Activated CD8-positive, alpha-beta memory T cell treated with anti-CD3 and anti-CD28 coated beads for 24 hours (primary cell): Measurements from ENCODE around the gene CNGA2.
"Not testable (repeated sequence)": the region's sequence is repeated elsewhere in the genome, so short reads cannot be mapped to it uniquely, and the experiment has no call there.

ENCODE experiments used
- DNase-seq: peaks from one replicate; pipeline ENCODE4 v3.0.0-alpha.2; 2020

Gene CNGA2

DNA sequence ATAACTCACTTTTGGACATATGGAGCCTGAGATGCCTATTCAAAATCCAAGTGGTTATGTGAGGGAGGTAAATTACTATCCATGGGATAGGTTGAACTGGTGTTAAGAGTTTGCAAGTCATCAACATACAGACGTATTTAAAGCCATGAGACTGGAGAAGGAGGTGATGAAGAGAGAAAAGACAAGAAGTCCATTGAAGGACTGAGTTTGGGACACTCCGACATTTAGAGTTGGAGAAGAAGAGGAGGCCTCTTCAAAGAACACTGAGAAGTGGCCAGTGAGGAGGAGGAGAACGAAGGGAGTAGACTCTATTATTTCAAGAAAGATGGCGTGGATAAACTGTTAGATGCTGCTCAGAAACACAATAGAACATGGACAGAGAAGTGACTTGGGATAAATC lies at the start of gene CNGA2:
CNGA2 (plus strand) TSS at position 301 of the 400 bp plus-strand sequence. CDS start 3,738 bp downstream, outside the sequence.
- no peak for DNase-seq

- DNase-seq = no peak
These were observed 46.9 kb upstream of the CNGA2 start for GRCh38 chrX:151687635-151688034.

- no peak for DNase-seq
These were observed 45.9 kb upstream of the CNGA2 start for GRCh38 chrX:151688695-151689094.

- no peak for DNase-seq
These were observed 41.7 kb upstream of the CNGA2 start for GRCh38 chrX:151692825-151693224.

GRCh38 chrX:151694121-151694520 lies 40.4 kb upstream of the CNGA2 start:
- no peak for DNase-seq

- DNase-seq = no peak
These were observed 39.6 kb upstream of the CNGA2 start, which contains the start of gene PRRG3 for GRCh38 chrX:151694661-151695582. PRRG3 (plus strand) TSS chrX:151695458; CDS start chrX:151698815, 3,357 bp downstream.

- DNase-seq = no peak
These were observed 38.8 kb upstream of the CNGA2 start for GRCh38 chrX:151695583-151696340.

- not testable (repeated sequence) for DNase-seq
These were observed 37.5 kb upstream of the CNGA2 start for GRCh38 chrX:151697082-151697481.

DNA sequence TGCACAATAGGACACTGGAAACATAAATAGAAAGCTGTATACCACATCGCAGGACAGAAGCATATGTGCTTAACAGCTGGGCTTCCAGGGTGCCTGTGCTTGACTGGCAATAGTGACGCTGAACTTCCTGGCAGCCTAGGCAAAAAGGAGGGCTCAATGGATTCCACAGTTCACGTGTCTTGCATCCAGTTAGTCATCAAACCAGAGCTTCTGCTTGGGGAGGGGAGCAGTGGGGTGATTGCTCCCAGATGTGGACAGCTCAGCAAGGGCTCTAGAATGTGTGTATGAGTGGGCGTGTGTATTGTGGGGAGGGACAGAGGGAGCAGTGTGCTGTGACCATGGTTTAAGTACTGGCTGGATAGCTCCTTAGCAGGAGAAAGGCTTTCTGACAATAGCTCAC lies 37.0 kb upstream of the CNGA2 start:
- no peak for DNase-seq

- DNase-seq = no peak
These were observed 36.1 kb upstream of the CNGA2 start for GRCh38 chrX:151698485-151698884.

DNA sequence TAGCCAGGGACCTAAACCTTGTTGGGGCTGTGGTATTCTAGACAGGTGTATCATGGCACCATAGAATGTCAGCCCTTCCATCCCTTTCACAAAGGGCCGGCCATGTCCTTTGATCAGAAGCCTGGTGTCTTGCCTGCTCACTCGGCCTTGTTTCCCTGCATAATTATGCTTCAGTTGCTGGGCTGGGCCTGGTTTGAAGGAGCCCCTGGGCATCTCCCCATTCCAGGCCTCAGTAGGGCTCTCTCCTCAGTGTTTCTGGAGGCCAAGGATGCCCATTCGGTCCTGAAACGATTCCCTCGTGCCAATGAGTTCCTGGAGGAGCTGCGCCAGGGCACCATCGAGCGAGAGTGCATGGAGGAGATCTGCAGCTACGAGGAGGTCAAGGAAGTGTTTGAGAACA lies 34.8 kb upstream of the CNGA2 start:
- DNase-seq = no peak

DNA sequence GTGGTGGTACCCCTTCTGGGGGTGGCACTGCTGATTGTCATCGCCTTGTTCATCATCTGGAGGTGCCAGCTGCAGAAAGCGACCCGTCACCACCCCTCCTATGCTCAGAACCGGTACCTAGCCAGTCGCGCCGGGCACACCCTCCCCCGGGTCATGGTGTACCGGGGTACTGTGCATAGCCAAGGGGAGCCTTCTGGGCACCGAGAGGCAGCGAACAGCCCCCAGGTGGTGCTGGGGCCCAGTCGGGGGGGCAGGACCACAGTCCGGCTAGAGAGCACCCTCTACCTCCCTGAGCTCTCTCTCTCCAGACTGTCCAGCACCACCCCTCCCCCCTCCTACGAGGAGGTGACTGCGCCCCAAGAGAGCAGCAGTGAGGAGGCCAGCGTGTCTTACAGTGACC lies 34.0 kb upstream of the CNGA2 start:
- DNase-seq = no peak

- no peak for DNase-seq
These were observed 33.5 kb upstream of the CNGA2 start for GRCh38 chrX:151701071-151701470.

GRCh38 chrX:151701531-151701930 lies 33.0 kb upstream of the CNGA2 start:
- DNase-seq = no peak

DNA sequence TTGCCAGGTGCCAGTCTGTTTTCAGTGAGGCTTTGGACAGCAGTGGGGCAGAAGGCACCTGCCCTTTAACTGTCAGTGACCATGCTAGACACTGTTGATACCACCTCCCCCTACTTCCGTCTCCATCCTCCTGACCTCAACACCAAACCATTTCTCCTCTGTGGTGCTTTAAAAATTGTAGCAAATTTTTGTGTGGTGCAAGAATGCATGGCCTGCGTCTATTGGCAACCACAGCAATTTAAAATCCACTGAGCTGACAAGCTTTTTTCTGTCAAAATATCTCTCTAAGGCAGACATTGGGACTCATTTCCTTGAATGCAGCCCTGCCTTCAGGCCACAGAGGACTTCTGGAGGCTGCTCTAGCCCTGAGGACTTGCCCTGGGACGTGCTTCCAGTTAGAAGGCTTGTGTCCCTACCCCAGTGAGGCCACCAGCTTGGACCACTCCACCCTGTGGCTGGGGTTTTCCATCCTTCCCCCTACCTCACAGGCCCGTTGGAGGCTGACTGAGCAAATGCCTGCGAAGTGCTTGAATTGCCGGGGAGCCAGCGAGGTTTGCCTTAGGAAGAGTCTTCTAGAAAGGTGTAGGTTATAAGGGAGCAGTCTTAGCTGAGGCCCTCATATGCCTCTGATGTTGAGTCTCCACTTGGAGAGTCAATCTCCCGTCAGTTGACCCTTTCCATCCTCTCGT lies 32.4 kb upstream of the CNGA2 start:
- no peak for DNase-seq

GRCh38 chrX:151702741-151703340 lies 31.7 kb upstream of the CNGA2 start:
- DNase-seq = no peak

- DNase-seq = no peak
These were observed 31.1 kb upstream of the CNGA2 start for GRCh38 chrX:151703487-151703886.

DNA sequence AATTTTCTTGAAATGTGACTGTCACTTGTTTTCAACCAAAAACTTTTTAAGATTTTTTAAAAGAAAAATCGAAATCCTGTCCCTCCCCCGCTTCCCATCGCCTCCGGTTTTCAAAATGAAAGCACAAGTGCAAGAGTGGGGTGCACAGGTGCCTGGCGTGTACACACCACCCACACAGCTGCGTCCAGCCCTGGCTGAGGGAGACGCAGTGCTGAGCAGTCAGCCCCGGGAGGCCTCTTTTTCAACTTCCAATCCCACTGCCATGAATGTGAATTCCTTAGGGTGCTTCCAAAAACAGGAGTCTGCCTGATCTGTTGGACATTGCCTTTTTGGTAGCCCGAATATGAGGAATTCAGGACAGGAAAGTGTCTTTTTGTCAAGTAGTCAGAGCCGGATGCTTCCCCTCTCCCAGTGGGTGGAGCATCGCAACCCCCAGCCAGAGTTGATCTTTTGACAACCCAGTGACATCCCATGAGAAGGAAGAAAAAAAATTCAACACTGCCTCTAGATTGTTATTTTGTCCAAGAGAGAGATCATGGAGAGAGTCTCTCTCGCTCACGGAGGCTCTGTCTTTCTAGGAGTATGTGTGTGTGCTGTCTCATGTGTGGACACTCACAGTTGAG lies 30.4 kb upstream of the CNGA2 start:
- DNase-seq = no peak

- no peak for DNase-seq
These were observed 25.7 kb upstream of the CNGA2 start for GRCh38 chrX:151708821-151709220.

DNA sequence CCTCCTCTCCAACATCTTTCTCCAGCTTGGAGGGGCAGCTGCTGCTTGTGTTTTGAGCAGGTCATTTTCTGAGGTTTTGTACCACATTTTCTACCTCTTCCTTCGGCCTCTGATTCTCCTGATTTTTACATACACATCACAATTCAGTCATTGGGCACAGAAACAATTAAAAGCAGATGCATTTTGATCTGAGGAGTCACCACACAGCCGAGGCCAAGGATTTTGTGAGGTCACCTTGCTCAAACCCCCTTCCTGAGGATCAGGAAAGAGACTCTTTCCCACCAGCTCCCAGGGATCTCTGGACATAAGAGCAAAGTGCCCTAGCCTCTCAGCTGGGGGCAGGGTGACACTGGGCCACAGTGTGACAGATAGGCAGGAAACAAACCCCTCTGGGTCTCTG lies 24.1 kb upstream of the CNGA2 start:
- no peak for DNase-seq

- no peak for DNase-seq
These were observed 23.4 kb upstream of the CNGA2 start for GRCh38 chrX:151711154-151711553.

DNA sequence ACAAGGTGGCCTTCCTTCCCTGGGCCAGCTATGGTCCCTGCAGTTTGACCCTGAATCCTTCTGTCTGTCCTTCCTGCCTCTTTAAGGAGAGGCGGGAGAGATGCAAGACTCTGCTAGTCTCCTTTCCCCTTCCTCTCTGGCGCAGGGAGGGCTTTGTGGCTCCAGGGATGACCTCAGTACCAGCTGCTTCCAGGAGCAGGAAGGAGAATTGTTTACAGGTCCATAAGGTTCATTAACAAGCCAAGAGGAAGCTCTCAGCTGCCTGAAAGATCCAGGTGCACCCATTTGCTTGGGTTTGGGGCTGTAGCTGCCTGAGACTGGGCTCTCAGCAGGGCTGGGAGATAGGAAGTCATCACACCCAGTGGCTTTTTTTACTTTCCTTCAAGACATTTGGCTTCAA lies 22.8 kb upstream of the CNGA2 start:
- DNase-seq = no peak
